ENCODE measurements around the gene HIVEP3.

DNA sequence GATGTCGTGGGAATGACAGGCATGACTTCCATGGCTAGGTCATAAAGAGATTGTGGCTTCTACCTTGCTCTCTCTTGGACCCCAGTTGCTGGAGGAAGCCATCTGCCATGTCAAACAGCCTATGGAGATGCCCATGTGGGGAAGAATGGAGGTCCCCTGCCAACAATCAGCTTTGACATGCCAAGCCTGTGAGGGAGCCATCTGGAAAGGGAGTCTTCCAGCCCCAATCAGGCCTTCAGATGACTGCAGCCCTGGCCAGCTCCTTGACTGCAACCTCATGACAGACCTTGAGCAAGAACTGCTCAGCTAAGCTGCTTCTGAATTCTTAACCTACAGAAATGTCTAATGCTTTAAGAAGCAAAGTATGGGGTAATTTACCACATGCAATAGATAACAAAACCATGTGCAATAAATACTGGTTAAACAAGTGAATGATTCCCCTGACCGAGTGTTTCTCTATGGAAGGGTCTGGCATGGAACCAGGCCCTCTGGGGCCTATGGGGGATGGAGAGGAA, 187.1 kb downstream of the HIVEP3 start:
- TF ChIP-seq, protein P1, sequence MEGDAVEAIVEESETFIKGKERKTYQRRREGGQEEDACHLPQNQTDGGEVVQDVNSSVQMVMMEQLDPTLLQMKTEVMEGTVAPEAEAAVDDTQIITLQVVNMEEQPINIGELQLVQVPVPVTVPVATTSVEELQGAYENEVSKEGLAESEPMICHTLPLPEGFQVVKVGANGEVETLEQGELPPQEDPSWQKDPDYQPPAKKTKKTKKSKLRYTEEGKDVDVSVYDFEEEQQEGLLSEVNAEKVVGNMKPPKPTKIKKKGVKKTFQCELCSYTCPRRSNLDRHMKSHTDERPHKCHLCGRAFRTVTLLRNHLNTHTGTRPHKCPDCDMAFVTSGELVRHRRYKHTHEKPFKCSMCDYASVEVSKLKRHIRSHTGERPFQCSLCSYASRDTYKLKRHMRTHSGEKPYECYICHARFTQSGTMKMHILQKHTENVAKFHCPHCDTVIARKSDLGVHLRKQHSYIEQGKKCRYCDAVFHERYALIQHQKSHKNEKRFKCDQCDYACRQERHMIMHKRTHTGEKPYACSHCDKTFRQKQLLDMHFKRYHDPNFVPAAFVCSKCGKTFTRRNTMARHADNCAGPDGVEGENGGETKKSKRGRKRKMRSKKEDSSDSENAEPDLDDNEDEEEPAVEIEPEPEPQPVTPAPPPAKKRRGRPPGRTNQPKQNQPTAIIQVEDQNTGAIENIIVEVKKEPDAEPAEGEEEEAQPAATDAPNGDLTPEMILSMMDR (IDR thresholded peaks at IDR 0.05), result no peak
- TF ChIP-seq REST (IDR thresholded peaks at IDR 0.05; ENCODE audit: insufficient read depth in 1 of 2, low read depth in 2 of 2, low read length in 1 of 2), result no peak
- TF ChIP-seq TCF7L2 (IDR thresholded peaks at IDR 0.05; ENCODE audit: low read depth, low read length), result no peak

Data from Panc1 (cell line).